NCI-H2107 treated with DMSO at 0.1 percent for 48 hours (cell line): ENCODE data around the gene PPP1CB.

Experiments used
- DNase-seq: peaks from one replicate; lab custom pipeline; 2025; ENCODE audit not compliant: unreplicated experiment; lab: John Stamatoyannopoulos, UW

The PPP1CB gene

GRCh38 chr2:28842042-28842441, 90.4 kb downstream of the PPP1CB start:
- no peak for DNase-seq
